ENCODE results near the gene CNOT4.
"Not testable (repeated sequence)": the region's sequence is repeated elsewhere in the genome, so short reads cannot be mapped to it uniquely, and the experiment has no call there.

CNOT4 gene

GRCh38 chr7:135449436-135449835 lies 60.5 kb downstream of the CNOT4 start:
- no peak for DNase-seq

GRCh38 chr7:135448753-135449152 lies 61.1 kb downstream of the CNOT4 start:
- peak; percentile 1 for DNase-seq

DNA sequence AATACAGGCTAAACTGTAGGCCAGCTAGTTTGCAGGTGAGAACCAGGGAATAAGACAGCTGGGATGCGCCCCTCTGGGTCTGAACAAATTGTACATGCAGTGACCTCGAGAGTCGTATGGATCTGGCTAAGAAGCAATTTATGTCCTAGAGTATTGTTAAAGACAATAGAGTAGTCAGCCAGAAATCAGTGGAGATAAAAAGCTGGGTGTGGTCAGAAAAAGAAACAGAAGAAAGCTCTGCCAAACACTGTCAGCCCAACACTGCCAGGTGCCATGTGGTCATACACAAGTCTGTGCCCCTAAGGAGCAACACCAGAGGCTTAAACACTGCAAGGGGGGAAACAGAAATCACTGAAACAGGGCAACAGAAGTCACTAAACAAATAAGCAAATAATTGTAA lies 62.2 kb downstream of the CNOT4 start:
- DNase-seq, result no peak

DNA sequence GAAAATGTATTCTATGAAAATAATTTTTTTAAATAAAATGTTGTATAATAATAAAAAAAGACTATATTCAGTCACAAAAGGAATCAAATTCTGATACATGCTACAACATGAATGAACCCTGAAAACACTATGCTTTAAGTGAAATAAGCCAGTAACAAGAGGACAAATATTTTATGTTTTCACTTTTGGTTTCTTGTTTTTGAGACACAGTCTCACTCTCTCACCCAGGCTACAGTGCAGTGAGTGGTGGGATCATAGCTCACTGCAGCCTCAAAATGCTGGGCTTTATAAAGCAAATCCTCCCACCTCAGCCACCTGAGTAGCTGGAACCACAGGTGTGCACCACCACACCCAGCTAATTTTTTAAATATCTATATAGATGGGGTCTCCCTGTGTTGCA lies 64.2 kb downstream of the CNOT4 start:
- no peak for DNase-seq

DNA sequence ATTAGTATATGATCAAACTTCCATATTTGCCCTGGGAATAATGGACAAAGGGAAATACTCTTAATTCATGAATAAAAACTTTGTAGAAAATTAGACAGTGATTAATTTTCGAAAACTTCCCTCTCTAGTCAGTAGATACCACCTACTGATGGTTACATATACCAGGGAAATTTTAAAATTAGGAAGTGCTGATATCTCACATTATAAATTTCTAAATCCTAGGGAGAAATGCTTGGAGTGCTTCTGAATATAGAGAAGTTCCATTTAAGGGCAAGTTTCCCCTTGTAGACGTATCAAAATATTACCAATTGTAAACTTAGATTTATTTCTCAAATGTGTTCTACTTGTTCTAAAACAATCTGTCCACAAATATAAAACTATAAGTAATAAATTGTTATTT lies 64.6 kb downstream of the CNOT4 start:
- not testable (repeated sequence) for DNase-seq

DNA sequence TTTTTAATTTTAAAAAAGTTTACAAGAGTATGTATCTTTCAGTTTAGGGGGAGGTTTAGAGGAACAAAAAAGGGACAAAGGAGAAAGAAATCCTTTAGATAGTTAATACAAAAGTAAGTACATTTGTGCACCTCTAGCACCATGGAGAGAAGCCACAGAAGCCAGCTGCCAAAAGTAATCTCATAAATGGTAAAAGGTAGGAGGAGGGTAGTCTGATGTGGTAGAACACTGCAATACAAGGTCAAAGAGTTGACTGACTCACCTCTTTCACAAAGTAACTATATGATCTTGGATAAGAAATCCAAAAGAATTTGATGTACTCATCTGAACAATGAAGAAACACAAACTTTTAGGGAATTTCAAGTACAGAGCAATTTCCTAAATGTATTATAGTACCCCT lies 68.1 kb downstream of the CNOT4 start:
- peak; percentile 39 for DNase-seq

DNA sequence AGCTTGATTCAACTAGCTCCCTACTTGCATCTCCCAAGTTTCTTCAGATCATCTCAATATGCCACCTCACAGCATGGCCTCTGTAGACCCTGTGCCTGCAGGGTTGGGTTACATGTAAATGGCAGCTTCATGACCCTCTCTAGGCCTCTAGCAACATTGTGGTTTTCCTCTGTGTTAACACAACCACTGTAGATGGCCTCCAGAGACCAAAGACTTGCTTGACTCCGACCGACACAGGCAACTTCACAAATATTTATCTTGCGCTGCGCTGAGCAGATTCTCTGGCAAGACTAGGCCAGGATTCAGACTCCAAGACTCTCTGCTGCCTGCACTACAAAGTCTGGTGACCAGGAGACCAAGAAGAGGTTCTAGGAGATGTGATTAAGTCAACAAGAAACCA lies 75.9 kb downstream of the CNOT4 start:
- DNase-seq, result no peak

GRCh38 chr7:135430626-135431025 lies 79.3 kb downstream of the CNOT4 start:
- DNase-seq, result no peak

- no peak for DNase-seq
Measured at GRCh38 chr7:135428879-135429278, 81.0 kb downstream of the CNOT4 start.

GRCh38 chr7:135428011-135428410 lies 81.9 kb downstream of the CNOT4 start:
- no peak for DNase-seq

- DNase-seq, result no peak
Measured at GRCh38 chr7:135427166-135427565, 82.7 kb downstream of the CNOT4 start.

DNA sequence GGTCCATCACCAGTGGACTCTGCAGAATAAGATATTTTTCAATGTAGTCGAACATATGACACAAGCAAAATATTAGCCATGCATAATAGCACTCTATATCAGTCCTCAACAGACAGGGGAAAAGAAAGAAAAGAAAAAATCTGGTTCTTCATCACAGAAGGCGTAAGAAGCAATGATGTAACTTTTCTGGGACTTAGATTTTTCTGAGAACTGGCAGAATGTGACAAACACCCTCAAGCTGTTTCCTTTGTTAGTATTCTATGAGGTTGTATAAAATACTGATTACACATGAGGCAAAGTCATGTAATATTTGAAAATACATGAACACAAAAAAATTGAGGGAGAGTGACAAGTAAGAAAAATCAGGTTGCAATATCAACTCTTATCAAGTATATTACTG lies 84.9 kb downstream of the CNOT4 start:
- DNase-seq, result no peak

DNA sequence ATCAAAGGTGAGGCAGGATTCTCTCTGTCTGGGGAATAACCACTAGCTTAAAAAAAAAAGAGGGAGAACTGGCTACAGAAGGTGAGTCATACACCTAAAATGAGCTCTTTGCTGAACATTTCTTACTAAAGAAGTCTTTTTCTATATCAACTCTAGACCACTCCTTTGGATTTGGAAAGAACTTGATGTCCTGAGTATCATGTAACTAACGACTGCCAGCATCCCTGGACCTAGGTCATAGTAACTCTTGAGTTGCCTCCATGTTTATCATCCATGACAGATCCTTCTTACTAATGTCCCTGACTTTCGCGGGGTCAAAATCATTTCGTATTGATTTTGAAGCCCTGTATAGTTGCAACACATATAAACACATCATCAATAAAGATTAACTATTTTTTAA lies 89.1 kb downstream of the CNOT4 start:
- DNase-seq, result no peak

DNA sequence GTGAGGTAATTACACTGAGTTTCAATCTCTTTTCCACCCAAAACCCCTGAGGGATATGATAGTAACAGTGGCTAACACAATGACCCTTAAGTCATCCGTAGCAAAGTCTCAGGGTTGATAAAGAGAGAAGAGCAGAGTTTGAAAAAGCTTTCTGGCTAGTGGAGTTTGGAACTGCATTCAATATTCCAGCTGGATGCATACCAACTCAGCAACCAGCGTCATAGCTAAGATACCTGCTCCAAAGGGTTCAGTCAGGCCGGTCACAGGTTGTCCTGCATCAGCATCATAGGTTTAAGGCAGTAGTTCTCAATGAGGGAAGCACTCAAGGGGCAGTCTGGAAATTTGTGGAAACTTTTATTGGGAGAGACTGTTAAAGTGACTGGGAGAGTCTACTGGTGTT lies 93.5 kb downstream of the CNOT4 start:
- no peak for DNase-seq

GRCh38 chr7:135414850-135415439 lies 95.0 kb downstream of the CNOT4 start:
- DNase-seq, result peak; percentile 37

DNA sequence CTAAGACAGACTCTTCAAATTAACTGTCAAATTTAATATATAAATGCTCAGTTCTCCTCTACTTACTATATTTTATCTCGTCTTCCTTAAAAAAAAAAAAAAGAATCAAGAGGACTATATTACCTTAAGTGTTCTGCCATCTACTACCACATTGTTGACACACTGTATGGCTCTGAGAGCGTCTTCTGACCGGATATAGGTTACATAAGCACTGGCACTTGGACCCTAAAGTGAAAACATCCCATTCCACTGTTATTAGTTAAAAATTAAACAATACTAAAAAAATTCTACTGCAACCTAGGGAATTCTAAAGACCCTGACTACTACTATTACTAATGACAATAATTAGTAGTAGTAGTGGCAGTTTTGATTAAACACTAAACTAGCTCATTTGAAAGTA lies 95.7 kb downstream of the CNOT4 start:
- DNase-seq, result no peak

DNA sequence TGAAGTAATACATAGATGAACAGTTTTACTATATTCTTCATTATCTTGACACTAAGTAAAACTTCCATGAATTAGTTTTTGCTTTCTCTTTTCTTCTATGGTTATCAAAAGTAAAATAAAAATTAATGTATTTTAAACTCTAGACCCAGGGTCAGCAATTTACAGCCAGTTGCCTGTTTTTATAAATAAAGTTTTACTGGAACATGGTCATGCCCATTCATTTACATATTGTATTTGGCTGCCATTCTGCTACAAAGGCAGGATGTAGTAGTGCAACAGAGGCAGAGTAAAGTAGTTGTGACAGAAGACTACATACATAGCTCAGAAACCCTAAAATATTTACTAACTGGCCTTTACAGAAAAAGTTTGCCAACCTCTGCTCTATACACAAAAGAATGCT lies 98.8 kb downstream of the CNOT4 start:
- no peak for DNase-seq

- DNase-seq, result no peak
Measured at GRCh38 chr7:135410543-135410942, 99.4 kb downstream of the CNOT4 start.

- DNase-seq, result no peak
Measured at GRCh38 chr7:135409845-135410542, 99.9 kb downstream of the CNOT4 start.

DNA sequence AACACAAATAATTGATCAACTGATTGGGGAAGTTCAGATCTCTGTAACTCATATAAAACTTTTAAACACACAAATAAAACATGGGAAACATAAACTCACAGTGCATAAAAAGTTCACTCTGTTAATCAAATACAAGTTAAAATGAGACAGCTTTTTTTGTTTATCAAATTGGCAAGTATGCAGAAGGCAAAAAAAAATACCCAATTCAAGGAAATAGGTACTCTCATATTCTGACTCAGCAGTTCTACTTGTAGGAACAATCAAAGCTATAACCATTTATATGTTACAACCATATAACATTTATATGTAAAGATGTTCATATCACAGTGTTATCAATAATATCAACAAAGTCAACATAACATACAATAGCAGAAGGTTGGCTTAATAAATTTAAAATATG lies 102.0 kb downstream of the CNOT4 start:
- no peak for DNase-seq

DNA sequence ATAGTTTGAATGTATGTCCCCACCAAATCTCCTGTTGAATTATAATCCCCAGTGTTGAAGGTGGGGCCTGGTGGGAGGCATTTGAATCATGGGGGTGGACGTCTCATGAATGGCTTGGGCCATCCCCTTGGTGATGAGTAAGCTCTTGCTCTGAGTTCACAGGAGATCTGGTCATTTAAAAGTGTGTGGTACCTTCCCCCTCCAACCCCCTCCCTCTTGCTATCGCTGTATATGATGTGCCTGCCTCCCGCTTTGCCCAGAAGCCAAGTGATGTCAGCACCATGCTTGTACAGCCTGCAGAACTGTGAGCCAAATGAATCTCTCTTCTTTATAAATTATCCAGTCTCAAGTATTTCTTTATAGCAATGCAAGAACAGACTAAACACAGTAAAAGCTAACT lies 103.0 kb downstream of the CNOT4 start:
- no peak for DNase-seq

- no peak for DNase-seq
Measured at GRCh38 chr7:135405969-135406368, 103.9 kb downstream of the CNOT4 start.

DNA sequence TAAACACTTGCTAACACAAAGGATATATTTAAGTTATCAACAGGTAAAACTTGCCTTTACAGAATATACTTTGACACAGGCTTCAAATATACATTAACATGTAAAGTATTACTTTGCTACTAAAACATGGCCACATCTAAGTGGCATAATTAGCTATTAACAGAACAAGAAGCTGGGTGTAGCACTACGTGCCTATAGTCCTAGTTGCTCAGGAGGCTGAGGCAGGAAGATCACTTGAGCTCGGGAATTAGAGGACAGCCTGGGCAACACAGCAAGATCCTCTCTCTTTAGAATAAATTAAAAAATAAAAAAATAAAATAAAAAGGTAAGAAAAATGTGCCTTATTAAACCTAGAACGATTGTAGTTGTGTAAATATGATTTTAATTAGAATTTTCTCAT lies 106.6 kb downstream of the CNOT4 start:
- no peak for DNase-seq

GRCh38 chr7:135397689-135398088 lies 112.2 kb downstream of the CNOT4 start:
- DNase-seq, result no peak

- no peak for DNase-seq
Measured at GRCh38 chr7:135392701-135393100, 117.2 kb downstream of the CNOT4 start.
